ENCODE results near the gene OR11G2.

GRCh38 chr14:20215196-20215595, 24.5 kb downstream of the OR11G2 start:
- TF ChIP-seq CTCF (conservative IDR thresholded peaks at IDR 0.05; ENCODE audit: low read length): no peak
- TF ChIP-seq EZH2phosphoT487 (IDR thresholded peaks at IDR 0.05; ENCODE audit: borderline replicate concordance): no peak

Data from Loucy (cell line).